Measurements from ENCODE around the gene DENND6A.

Gene DENND6A

GRCh38 chr3:57709559-57709958 lies 16.7 kb upstream of the DENND6A start:
- ChIA-PET CTCF (interaction anchor here (0.6 kb wide), 1 partner anchor 900 kb away, joined by 3 read pairs; no protein-coding TSS in a partner anchor), POLR2A (no interaction called here)
- TF ChIP-seq ZNF514 (tag by site-specific recombination; IDR thresholded peaks at IDR 0.05) (no peak), ZEB2 (tag by site-specific recombination; IDR thresholded peaks at IDR 0.05) (no peak), ZNF266 (tag by site-specific recombination; IDR thresholded peaks at IDR 0.05; ENCODE audit: low read depth) (no peak), ZNF658 (tag by site-specific recombination; IDR thresholded peaks at IDR 0.05) (no peak), ZNF530 (tag by site-specific recombination; IDR thresholded peaks at IDR 0.05; ENCODE audit: low read depth) (no peak), ZNF423 (tag by site-specific recombination; IDR thresholded peaks at IDR 0.05) (no peak), ZNF248 (tag by site-specific recombination; IDR thresholded peaks at IDR 0.05) (no peak), ZNF747 (tag by site-specific recombination; IDR thresholded peaks at IDR 0.05) (no peak), SP2 (tag by site-specific recombination; IDR thresholded peaks at IDR 0.05) (no peak), ZBTB6 (tag by site-specific recombination; IDR thresholded peaks at IDR 0.05) (no peak), TSHZ1 (tag by site-specific recombination; IDR thresholded peaks at IDR 0.05; ENCODE audit: borderline replicate concordance) (no peak), ZNF792 (tag by site-specific recombination; IDR thresholded peaks at IDR 0.05) (no peak), ZNF580 (tag by site-specific recombination; IDR thresholded peaks at IDR 0.05) (no peak), ZNF211 (tag by site-specific recombination; IDR thresholded peaks at IDR 0.05; ENCODE audit: low read depth) (no peak), ZNF214 (tag by site-specific recombination; IDR thresholded peaks at IDR 0.05; ENCODE audit: borderline replicate concordance) (no peak), ZNF571 (tag by site-specific recombination; IDR thresholded peaks at IDR 0.05) (no peak), ZNF23 (tag by site-specific recombination; IDR thresholded peaks at IDR 0.05; ENCODE audit: borderline replicate concordance) (no peak)

GRCh38 chr3:57709031-57709430 lies 16.2 kb upstream of the DENND6A start:
- Histone ChIP-seq H3K36me3 (ENCODE audit: control insufficient read depth in 2 of 2, insufficient read depth in 1 of 2, low read length in 2 of 2) (no peaks in the 10 kb centered on the region), H3K9me3 (ENCODE audit: control insufficient read depth, insufficient read depth, low read depth, low read length) (no peaks in the 10 kb centered on the region), H3K4me3 (ENCODE audit: low read depth, low read length) (no peak overlapping the region), H3K4me1 (ENCODE audit: control insufficient read depth, insufficient read depth, low read length) (no peaks in the 10 kb centered on the region), H3K27ac (ENCODE audit: extremely low read depth, low read depth, low read length) (no peak overlapping the region)
- CTCF ChIA-PET, result no interaction called here
- TF ChIP-seq CTCF (tag by site-specific recombination; IDR thresholded peaks at IDR 0.05) (no peak), ZNF555 (tag by site-specific recombination; conservative IDR thresholded peaks at IDR 0.05) (no peak)
- POLR2A ChIA-PET, result no interaction called here

More at GRCh38 chr3:57709559-57709958, 16.7 kb upstream of the DENND6A start:
- Histone ChIP-seq H3K4me1 (ENCODE audit: control insufficient read depth, insufficient read depth, low read length) (no peaks in the 10 kb centered on the region), H3K9me3 (ENCODE audit: control insufficient read depth, insufficient read depth, low read depth, low read length) (no peaks in the 10 kb centered on the region), H3K4me3 (ENCODE audit: low read depth, low read length) (no peak overlapping the region), H3K36me3 (ENCODE audit: control insufficient read depth in 2 of 2, insufficient read depth in 1 of 2, low read length in 2 of 2) (no peaks in the 10 kb centered on the region), H3K27ac (ENCODE audit: extremely low read depth, low read depth, low read length) (no peak overlapping the region)
